ENCODE measurements around the gene IFNK. TPM values are rescaled to one million over a fixed set of nuclear protein-coding genes. Genes with fewer than 3 reads are reported as not detected.

Gene IFNK
- total and polyA plus RNA-seq, 4 donors = not detected

- Histone ChIP-seq H3K27ac (ENCODE audit: low read depth in 1 of 2, low read length in 2 of 2) (peak overlapping the region; percentile 96 to 98), H3K36me3 (ENCODE audit: control insufficient read depth in 4 of 4, insufficient read depth in 3 of 4, low read depth in 1 of 4, low read length in 3 of 4) (no peaks in the 10 kb centered on the region), H3K4me3 (ENCODE audit: low read depth in 1 of 3, low read length in 3 of 3) (peak overlapping the region in 2 of 3 donors; percentile 39 to 77), H3K9me3 (ENCODE audit: control insufficient read depth in 4 of 4, low read length in 3 of 4) (no peaks in the 10 kb centered on the region), H3K9ac (ENCODE audit: low read depth in 1 of 2, low read length in 2 of 2) (peak overlapping the region; percentile 6 to 93), H3K4me1 (ENCODE audit: control insufficient read depth in 4 of 4, insufficient read depth in 4 of 4, low read length in 3 of 4) (peaks cover 0 to 23% (median 6%) of the 10 kb centered on the region in 4 donors), H3K27me3 (ENCODE audit: control insufficient read depth in 4 of 4, insufficient read depth in 4 of 4, low read length in 3 of 4) (no peaks in the 10 kb centered on the region)
- DNase-seq (ENCODE audit: low spot score) = no peak
- WGBS = 23% methylated on average over 3 of the region's 3 CpGs
- no peak for TF ChIP-seq RAD21 (IDR thresholded peaks at IDR 0.05)
- TF ChIP-seq NR2F2 (IDR thresholded peaks at IDR 0.05) = no peak
- TF ChIP-seq TAF1 (conservative IDR thresholded peaks at IDR 0.05) = no peak
- TF ChIP-seq FOXA1 (IDR thresholded peaks at IDR 0.05) = no peak
- TF ChIP-seq EGR1 (IDR thresholded peaks at IDR 0.05; ENCODE audit: low read depth in 2 of 2) = no peak
These were observed 48.0 kb downstream of the IFNK start for GRCh38 chr9:27572061-27572460.

- Histone ChIP-seq H3K4me1 (ENCODE audit: control insufficient read depth in 4 of 4, insufficient read depth in 4 of 4, low read length in 3 of 4) (peaks cover 0 to 22% (median 6%) of the 10 kb centered on the region in 4 donors), H3K9me3 (ENCODE audit: control insufficient read depth in 4 of 4, low read length in 3 of 4) (no peaks in the 10 kb centered on the region), H3K4me3 (ENCODE audit: low read depth in 1 of 3, low read length in 3 of 3) (peak overlapping the region; percentile 39 to 80 (median 77)), H3K9ac (ENCODE audit: low read depth in 1 of 2, low read length in 2 of 2) (peak overlapping the region; percentile 6 to 93), H3K36me3 (ENCODE audit: control insufficient read depth in 4 of 4, insufficient read depth in 3 of 4, low read depth in 1 of 4, low read length in 3 of 4) (no peaks in the 10 kb centered on the region), H3K27me3 (ENCODE audit: control insufficient read depth in 4 of 4, insufficient read depth in 4 of 4, low read length in 3 of 4) (no peaks in the 10 kb centered on the region), H3K27ac (ENCODE audit: low read depth in 1 of 2, low read length in 2 of 2) (peak overlapping the region; percentile 96 to 98)
- no peak for DNase-seq (ENCODE audit: low spot score)
- WGBS = 2% methylated on average over 6 of the region's 6 CpGs
- TF ChIP-seq YY1 (IDR thresholded peaks at IDR 0.05) (peak; percentile 17), RXRA (IDR thresholded peaks at IDR 0.05) (no peak)
These were observed 48.5 kb downstream of the IFNK start for GRCh38 chr9:27572566-27572917.

- H3K9ac ChIP-seq (ENCODE audit: low read depth in 1 of 2, low read length in 2 of 2) = peak within 1 kb of the TSS; percentile 93 to 98
- H3K9me3 ChIP-seq (ENCODE audit: control insufficient read depth in 4 of 4, low read length in 3 of 4) = no peaks in the 10 kb centered on the region
- under 1% methylated on average over 72 of the region's 72 CpGs for WGBS
- no peak for TF ChIP-seq SP1 (IDR thresholded peaks at IDR 0.05)
- peak; percentile 33 for TF ChIP-seq YY1 (IDR thresholded peaks at IDR 0.05)
- TF ChIP-seq FOXA1 (IDR thresholded peaks at IDR 0.05) = no peak
- peak; percentile 92 for DNase-seq (ENCODE audit: low spot score)
- no peaks in the 10 kb centered on the region for H3K27me3 ChIP-seq (ENCODE audit: control insufficient read depth in 4 of 4, insufficient read depth in 4 of 4, low read length in 3 of 4)
- no peaks in the 10 kb centered on the region for H3K36me3 ChIP-seq (ENCODE audit: control insufficient read depth in 4 of 4, insufficient read depth in 3 of 4, low read depth in 1 of 4, low read length in 3 of 4)
- H3K4me3 ChIP-seq (ENCODE audit: low read depth in 1 of 3, low read length in 3 of 3) = peak within 1 kb of the TSS; percentile 77 to 83 (median 80)
- H3K27ac ChIP-seq (ENCODE audit: low read depth in 1 of 2, low read length in 2 of 2) = peak within 1 kb of the TSS; percentile 96 to 98
- peaks cover 0 to 22% (median 6%) of the 10 kb centered on the region in 4 donors for H3K4me1 ChIP-seq (ENCODE audit: control insufficient read depth in 4 of 4, insufficient read depth in 4 of 4, low read length in 3 of 4)
These were observed 49.0 kb downstream of the IFNK start, which contains the start of gene C9orf72 for GRCh38 chr9:27572918-27573633. TSS of gene C9orf72 (minus strand) at chr9:27573481. CDS start at chr9:27567120, 6,361 bp downstream.

GRCh38 chr9:27573634-27574590 is 49.8 kb downstream of the IFNK start:
- peak; percentile 86 for DNase-seq (ENCODE audit: low spot score)
- WGBS = 2% methylated on average over 35 of the region's 35 CpGs
- peaks cover 0 to 22% (median 6%) of the 10 kb centered on the region in 4 donors for H3K4me1 ChIP-seq (ENCODE audit: control insufficient read depth in 4 of 4, insufficient read depth in 4 of 4, low read length in 3 of 4)
- peak; percentile 95 for TF ChIP-seq YY1 (IDR thresholded peaks at IDR 0.05)
- peak; percentile 89 to 96 for TF ChIP-seq JUND (IDR thresholded peaks at IDR 0.05)
- TF ChIP-seq ATF3 (IDR thresholded peaks at IDR 0.05) = peak; percentile 85
- peak; percentile 54 to 55 for TF ChIP-seq HNF4A (conservative IDR thresholded peaks at IDR 0.05)
- no peak for TF ChIP-seq HNF4G (IDR thresholded peaks at IDR 0.05)
- no peak for TF ChIP-seq CTCF (IDR thresholded peaks at IDR 0.05; ENCODE audit: low read depth, low read length, missing input control)
- peak; percentile 95 for TF ChIP-seq REST (IDR thresholded peaks at IDR 0.05)
- peak; percentile 63 for TF ChIP-seq FOXA2 (IDR thresholded peaks at IDR 0.05)
- peak; percentile 65 to 89 for TF ChIP-seq GABPA (IDR thresholded peaks at IDR 0.05 in 1 of 2, conservative IDR thresholded peaks at IDR 0.05 in 1 of 2)
- peak; percentile 55 to 57 for TF ChIP-seq RAD21 (IDR thresholded peaks at IDR 0.05)

More at GRCh38 chr9:27573634-27574590, 49.8 kb downstream of the IFNK start:
- Histone ChIP-seq H3K4me3 (ENCODE audit: low read depth in 1 of 3, low read length in 3 of 3) (peak overlapping the region; percentile 75 to 83 (median 80)), H3K9ac (ENCODE audit: low read depth in 1 of 2, low read length in 2 of 2) (peak overlapping the region; percentile 71 to 98), H3K27ac (ENCODE audit: low read depth in 1 of 2, low read length in 2 of 2) (peak overlapping the region; percentile 96 to 98), H3K36me3 (ENCODE audit: control insufficient read depth in 4 of 4, insufficient read depth in 3 of 4, low read depth in 1 of 4, low read length in 3 of 4) (no peaks in the 10 kb centered on the region), H3K27me3 (ENCODE audit: control insufficient read depth in 4 of 4, insufficient read depth in 4 of 4, low read length in 3 of 4) (no peaks in the 10 kb centered on the region), H3K9me3 (ENCODE audit: control insufficient read depth in 4 of 4, low read length in 3 of 4) (no peaks in the 10 kb centered on the region)
